Subcutaneous abdominal adipose tissue (tissue), 5 donors: ENCODE data around the gene TEAD1.

Source experiments
- H3K27ac ChIP-seq: one replicate; pipeline ENCODE4 v1.7.0; 2013; ENCODE audit warnings: low read depth, mild to moderate bottlenecking, inconsistent platforms, low read length, moderate library complexity
- H3K27me3 ChIP-seq, 5 donors: one replicate each; pipeline ENCODE4 v1.7.0; 2013; ENCODE audit warnings: low read length in 5 of 5, inconsistent platforms in 1 of 5; ENCODE audit not compliant: control insufficient read depth in 5 of 5, insufficient read depth in 4 of 5
- H3K36me3 ChIP-seq, 5 donors: one replicate each; pipeline ENCODE4 v1.7.0; 2013; ENCODE audit warnings: low read length in 5 of 5; ENCODE audit not compliant: control insufficient read depth in 5 of 5, insufficient read depth in 5 of 5
- H3K4me1 ChIP-seq, 5 donors: one replicate each; pipeline ENCODE4 v1.7.0; 2013; ENCODE audit warnings: low read length in 5 of 5, mild to moderate bottlenecking in 3 of 5, moderate library complexity in 1 of 5; ENCODE audit not compliant: control insufficient read depth in 5 of 5, insufficient read depth in 5 of 5
- H3K4me3 ChIP-seq, 5 donors: one replicate each; pipeline ENCODE4 v1.7.0; 2013; ENCODE audit warnings: low read length in 5 of 5, low read depth in 1 of 5
- H3K9ac ChIP-seq, 5 donors: one replicate each; pipeline ENCODE4 v1.7.0; 2013; ENCODE audit warnings: low read length in 5 of 5, mild to moderate bottlenecking in 4 of 5, moderate library complexity in 3 of 5
- H3K9me3 ChIP-seq, 5 donors: one replicate each; pipeline ENCODE4 v1.7.0; 2013; ENCODE audit warnings: low read length in 5 of 5; ENCODE audit not compliant: control insufficient read depth in 5 of 5
- donor health status: healthy.
- donor health status: healthy.
- donor health status: healthy.
- donor health status: healthy.
- donor health status: healthy.

Gene TEAD1

GRCh38 chr11:12856338-12856737 is 182.1 kb downstream of the TEAD1 start:
- no peak overlapping the region for H3K4me3 ChIP-seq
- no peaks in the 10 kb centered on the region for H3K9me3 ChIP-seq
- H3K4me1 ChIP-seq = peaks cover 0 to 14% (median 2%) of the 10 kb centered on the region in 5 donors
- H3K9ac ChIP-seq = no peak overlapping the region
- no peak overlapping the region for H3K27ac ChIP-seq
- H3K27me3 ChIP-seq = no peaks in the 10 kb centered on the region
- H3K36me3 ChIP-seq = no peaks in the 10 kb centered on the region

- H3K4me1 ChIP-seq = peaks cover 0 to 20% (median 4%) of the 10 kb centered on the region in 5 donors
- no peak overlapping the region for H3K27ac ChIP-seq
- H3K9ac ChIP-seq = no peak overlapping the region
- no peaks in the 10 kb centered on the region for H3K9me3 ChIP-seq
- H3K36me3 ChIP-seq = no peaks in the 10 kb centered on the region
- no peak overlapping the region for H3K4me3 ChIP-seq
- no peaks in the 10 kb centered on the region for H3K27me3 ChIP-seq
Measured at GRCh38 chr11:12857572-12857971, 183.4 kb downstream of the TEAD1 start.

- Histone ChIP-seq H3K36me3 (peaks cover 0 to 2% (median 0%) of the 10 kb centered on the region in 5 donors), H3K9ac (no peak overlapping the region), H3K27me3 (no peaks in the 10 kb centered on the region), H3K4me3 (no peak overlapping the region), H3K27ac (peak overlapping the region; percentile 7), H3K4me1 (peaks cover 0 to 24% (median 8%) of the 10 kb centered on the region in 5 donors), H3K9me3 (no peaks in the 10 kb centered on the region)
Measured at GRCh38 chr11:12859872-12860657, 185.8 kb downstream of the TEAD1 start.

GRCh38 chr11:12860827-12861226 is 186.6 kb downstream of the TEAD1 start:
- Histone ChIP-seq H3K9ac (no peak overlapping the region), H3K27me3 (no peaks in the 10 kb centered on the region), H3K36me3 (peaks cover 0 to 2% (median 0%) of the 10 kb centered on the region in 5 donors), H3K4me1 (peaks cover 0 to 24% (median 8%) of the 10 kb centered on the region in 5 donors), H3K9me3 (no peaks in the 10 kb centered on the region), H3K4me3 (no peak overlapping the region), H3K27ac (peak overlapping the region; percentile 7)

GRCh38 chr11:12862696-12863469 is 188.7 kb downstream of the TEAD1 start:
- H3K36me3 ChIP-seq = peaks cover 0 to 2% (median 0%) of the 10 kb centered on the region in 5 donors
- peak overlapping the region; percentile 66 for H3K27ac ChIP-seq
- H3K4me1 ChIP-seq = peaks cover 0 to 24% (median 8%) of the 10 kb centered on the region in 5 donors
- H3K27me3 ChIP-seq = no peaks in the 10 kb centered on the region
- H3K9ac ChIP-seq = no peak overlapping the region
- H3K4me3 ChIP-seq = no peak overlapping the region
- no peaks in the 10 kb centered on the region for H3K9me3 ChIP-seq

GRCh38 chr11:12863605-12864121 is 189.4 kb downstream of the TEAD1 start:
- no peak overlapping the region for H3K4me3 ChIP-seq
- peaks cover 0 to 2% (median 0%) of the 10 kb centered on the region in 5 donors for H3K36me3 ChIP-seq
- H3K27ac ChIP-seq = peak overlapping the region; percentile 66
- no peaks in the 10 kb centered on the region for H3K27me3 ChIP-seq
- no peak overlapping the region for H3K9ac ChIP-seq
- peaks cover 0 to 24% (median 11%) of the 10 kb centered on the region in 5 donors for H3K4me1 ChIP-seq
- H3K9me3 ChIP-seq = no peaks in the 10 kb centered on the region

- H3K36me3 ChIP-seq = peaks cover 0 to 2% (median 0%) of the 10 kb centered on the region in 5 donors
- H3K4me3 ChIP-seq = peak overlapping the region in 3 of 5 donors; percentile 12 to 52 (median 18)
- H3K9me3 ChIP-seq = no peaks in the 10 kb centered on the region
- peaks cover 0 to 31% (median 12%) of the 10 kb centered on the region in 5 donors for H3K4me1 ChIP-seq
- no peaks in the 10 kb centered on the region for H3K27me3 ChIP-seq
- H3K9ac ChIP-seq = no peak overlapping the region
- H3K27ac ChIP-seq = no peak overlapping the region
Measured at GRCh38 chr11:12864316-12865156, 190.3 kb downstream of the TEAD1 start.

GRCh38 chr11:12865863-12866595 is 191.8 kb downstream of the TEAD1 start:
- Histone ChIP-seq H3K36me3 (peaks cover 0 to 2% (median 0%) of the 10 kb centered on the region in 5 donors), H3K4me1 (peaks cover 0 to 34% (median 17%) of the 10 kb centered on the region in 5 donors), H3K27me3 (no peaks in the 10 kb centered on the region), H3K9me3 (no peaks in the 10 kb centered on the region), H3K27ac (no peak overlapping the region), H3K9ac (no peak overlapping the region), H3K4me3 (no peak overlapping the region)

- H3K36me3 ChIP-seq = peaks cover 0 to 3% (median 2%) of the 10 kb centered on the region in 5 donors
- no peak overlapping the region for H3K9ac ChIP-seq
- no peak overlapping the region for H3K27ac ChIP-seq
- peaks cover 0 to 41% (median 19%) of the 10 kb centered on the region in 5 donors for H3K4me1 ChIP-seq
- no peak overlapping the region for H3K4me3 ChIP-seq
- no peaks in the 10 kb centered on the region for H3K9me3 ChIP-seq
- no peaks in the 10 kb centered on the region for H3K27me3 ChIP-seq
Measured at GRCh38 chr11:12867531-12867930, 193.3 kb downstream of the TEAD1 start.
